HG02938 (cell line): Measurements from ENCODE around the gene TMEM255B.

Source experiments
- ATAC-seq: cut with Tn5 transposase; IDR thresholded peaks from one replicate; pipeline ENCODE4 v1.9.1; 2021; ENCODE audit warnings: mild to moderate bottlenecking, moderate library complexity; ENCODE audit not compliant: unreplicated experiment

Gene TMEM255B

GRCh38 chr13:113765564-113765910 lies 6.5 kb downstream of the TMEM255B start:
- no peak for ATAC-seq

- no peak for ATAC-seq
Measured at GRCh38 chr13:113766035-113766800, 7.2 kb downstream of the TMEM255B start.

GRCh38 chr13:113767366-113767765 lies 8.3 kb downstream of the TMEM255B start:
- ATAC-seq = no peak

GRCh38 chr13:113768018-113768905 lies 9.2 kb downstream of the TMEM255B start:
- ATAC-seq = no peak

- ATAC-seq = no peak
Measured at GRCh38 chr13:113769106-113769505, 10.1 kb downstream of the TMEM255B start.

GRCh38 chr13:113769881-113770280 lies 10.9 kb downstream of the TMEM255B start:
- ATAC-seq = no peak

- ATAC-seq = no peak
Measured at GRCh38 chr13:113770441-113770840, 11.4 kb downstream of the TMEM255B start.

- no peak for ATAC-seq
Measured at GRCh38 chr13:113770937-113771336, 11.9 kb downstream of the TMEM255B start.

GRCh38 chr13:113771709-113772331 lies 12.8 kb downstream of the TMEM255B start:
- ATAC-seq = no peak

- ATAC-seq = no peak
Measured at GRCh38 chr13:113774177-113775107, 15.4 kb downstream of the TMEM255B start.

- no peak for ATAC-seq
Measured at GRCh38 chr13:113775451-113776145, 16.6 kb downstream of the TMEM255B start.

- no peak for ATAC-seq
Measured at GRCh38 chr13:113776231-113777125, 17.5 kb downstream of the TMEM255B start.

GRCh38 chr13:113777311-113778260 lies 18.6 kb downstream of the TMEM255B start:
- no peak for ATAC-seq

- ATAC-seq = no peak
Measured at GRCh38 chr13:113781571-113781970, 22.5 kb downstream of the TMEM255B start.

- ATAC-seq = no peak
Measured at GRCh38 chr13:113782472-113782871, 23.4 kb downstream of the TMEM255B start.

GRCh38 chr13:113783200-113783881 lies 24.3 kb downstream of the TMEM255B start:
- ATAC-seq = no peak

- no peak for ATAC-seq
Measured at GRCh38 chr13:113783966-113784644, 25.1 kb downstream of the TMEM255B start.
